A549 (cell line): ENCODE data around the gene OR6K6. TPM values are rescaled to one million over a fixed set of nuclear protein-coding genes. Genes with fewer than 3 reads are reported as not detected.

Experiments used
- ATAC-seq, 2 experiments: fragments of 200-7000 bp in 1 of 2; fragments of >200 bp in 1 of 2; cut with Nextera tagmentation in 1 of 2; cut with Tn5 transposase in 1 of 2; 3 replicates each; pipeline versions ENCODE4 v1.8.0 to v1.9.1; 2018 to 2020; ENCODE audit warnings: mild to moderate bottlenecking in 1 of 2, moderate library complexity in 1 of 2
- CTCF ChIA-PET: fragments of 300-600 bp; sonication (Branson Sonifier 250); formaldehyde crosslinking; extraction: SDS; loops from one replicate; lab custom pipeline; 2021; ENCODE audit warnings: antibody characterized with exemption, inconsistent platforms; lab: Yijun Ruan, JAX
- POLR2A ChIA-PET: fragments of 350-600 bp; formaldehyde crosslinking; extraction: SDS; loops from one replicate; lab custom pipeline; 2021; ENCODE audit warnings: antibody characterized with exemption, inconsistent platforms; lab: Yijun Ruan, JAX
- DNase-seq, 2 experiments: peaks; one replicate each; pipeline versions ENCODE4 v3.0.0 to v3.0.0-alpha.2; 2011 to 2016; ENCODE audit warnings: low read depth in 1 of 2, low spot score in 1 of 2
- FAIRE-seq: peaks from 2 replicates; lab custom pipeline; 2011; peaks lifted over from hg19 to GRCh38; lab: Jason Lieb, UNC
- H3K27ac ChIP-seq, 2 experiments: fragments of >200 bp; sonication (Bioruptor Twin); formaldehyde crosslinking; 3 replicates each; pipeline ENCODE4 v1.5.1; 2016 to 2017
- H3K4me1 ChIP-seq: fragments of >200 bp; sonication (Bioruptor Twin); formaldehyde crosslinking; 3 replicates; pipeline ENCODE4 v1.6.1; 2016
- H3K4me2 ChIP-seq: fragments of >200 bp; sonication (Bioruptor Twin); formaldehyde crosslinking; 3 replicates; pipeline ENCODE4 v1.6.1; 2016
- H3K4me3 ChIP-seq: fragments of >200 bp; sonication (Bioruptor Twin); formaldehyde crosslinking; 3 replicates; pipeline ENCODE4 v1.5.1; 2016
- H3K9me3 ChIP-seq: fragments of >200 bp; sonication (Bioruptor Twin); formaldehyde crosslinking; 3 replicates; pipeline ENCODE4 v1.6.1; 2016
- CBX2 ChIP-seq: fragments of 200-600 bp; sonication (generic); IDR thresholded peaks from 2 replicates; pipeline ENCODE4 v1.6.1; 2016; ENCODE audit warnings: low read depth, mild to moderate bottlenecking, borderline replicate concordance
- CBX8 ChIP-seq: fragments of 200-600 bp; sonication (generic); IDR thresholded peaks from 2 replicates; pipeline ENCODE4 v1.6.1; 2016
- CEBPB ChIP-seq, 2 experiments: fragments of >200 bp in 1 of 2; sonication (Bioruptor Twin) in 1 of 2; formaldehyde crosslinking in 1 of 2; IDR thresholded peaks; 2 replicates each; pipeline ENCODE4 v1.6.1; 2012 to 2016
- EHF ChIP-seq: fragments of 250-450 bp; sonication (Bioruptor Pico); IDR thresholded peaks from 2 replicates; pipeline ENCODE4 v1.5.0; 2020; ENCODE audit warnings: mild to moderate bottlenecking
- EP300 ChIP-seq, 2 experiments: fragments of >200 bp; sonication (Bioruptor Twin); formaldehyde crosslinking; IDR thresholded peaks; 2 replicates in 1 of 2; 3 replicates in 1 of 2; pipeline ENCODE4 v1.6.1; 2016 to 2017
- FOSL2 ChIP-seq, 2 experiments: fragments of 450-650 bp in 1 of 2; fragments of >200 bp in 1 of 2; sonication (Bioruptor Twin) in 1 of 2; formaldehyde crosslinking; IDR thresholded peaks; 2 replicates each; pipeline versions ENCODE4 v1.5.0 to v1.6.1; 2016 to 2020; ENCODE audit warnings: mild to moderate bottlenecking in 1 of 2, moderate library complexity in 1 of 2
- HDAC2 ChIP-seq: fragments of 200-600 bp; sonication (generic); IDR thresholded peaks from 2 replicates; pipeline ENCODE4 v1.6.1; 2016
- HMGXB4 ChIP-seq: fragments of 250-450 bp; sonication (Bioruptor Pico); IDR thresholded peaks from 2 replicates; pipeline ENCODE4 v1.5.0; 2021; ENCODE audit warnings: mild to moderate bottlenecking, moderate library complexity, borderline replicate concordance
- HOXA7 ChIP-seq: fragments of 250-450 bp; sonication (Bioruptor Pico); IDR thresholded peaks from 2 replicates; pipeline ENCODE4 v1.5.0; 2020; ENCODE audit warnings: mild to moderate bottlenecking, moderate library complexity
- JUN ChIP-seq, 2 experiments: fragments of >200 bp; sonication (Bioruptor Twin); formaldehyde crosslinking; IDR thresholded peaks; 2 replicates in 1 of 2; 3 replicates in 1 of 2; pipeline ENCODE4 v1.6.1; 2016 to 2017
- JUNB ChIP-seq: fragments of >200 bp; sonication (Bioruptor Twin); formaldehyde crosslinking; IDR thresholded peaks from 2 replicates; pipeline ENCODE4 v1.6.1; 2016
- NFE2L2 ChIP-seq: fragments of 150-350 bp; conservative IDR thresholded peaks from 2 replicates; pipeline ENCODE4 v1.6.1; 2014; ENCODE audit warnings: low read length
- NPAS2 ChIP-seq: fragments of 250-450 bp; sonication (Bioruptor Pico); IDR thresholded peaks from 2 replicates; pipeline ENCODE4 v1.8.0; 2022; ENCODE audit warnings: mild to moderate bottlenecking, moderate library complexity, borderline replicate concordance
- NR3C1 ChIP-seq: fragments of >200 bp; sonication (Bioruptor Twin); formaldehyde crosslinking; IDR thresholded peaks from 3 replicates; pipeline ENCODE4 v1.6.1; 2017
- POLR2A ChIP-seq: IDR thresholded peaks from 2 replicates; pipeline ENCODE4 v1.6.1; 2012; ENCODE audit warnings: mild to moderate bottlenecking, low read length
- RAD21 ChIP-seq, 2 experiments: fragments of >200 bp in 1 of 2; sonication (Bioruptor Twin) in 1 of 2; formaldehyde crosslinking in 1 of 2; IDR thresholded peaks in 1 of 2; conservative IDR thresholded peaks in 1 of 2; 2 replicates in 1 of 2; 3 replicates in 1 of 2; pipeline ENCODE4 v1.6.1; 2012 to 2018; ENCODE audit warnings: inconsistent platforms in 1 of 2
- RARB ChIP-seq: fragments of 250-450 bp; sonication (Bioruptor Pico); IDR thresholded peaks from 2 replicates; pipeline ENCODE4 v1.8.0; 2021; ENCODE audit warnings: mild to moderate bottlenecking, moderate library complexity
- RCOR1 ChIP-seq: fragments of 150-350 bp; IDR thresholded peaks from 2 replicates; pipeline ENCODE4 v1.6.1; 2014; ENCODE audit warnings: antibody characterized with exemption, low read length, low read depth
- RNF2 ChIP-seq: fragments of 200-600 bp; sonication (generic); IDR thresholded peaks from 2 replicates; pipeline ENCODE4 v1.6.1; 2016; ENCODE audit warnings: low read depth, mild to moderate bottlenecking, antibody characterized with exemption, moderate library complexity, borderline replicate concordance
- ZC3H11A ChIP-seq: fragments of 450-650 bp; IDR thresholded peaks from 2 replicates; pipeline ENCODE4 v1.6.1; 2014; ENCODE audit warnings: antibody characterized with exemption, mild to moderate bottlenecking
- WGBS: methylation state at CpG from one replicate; pipeline ENCODE4 v1.1.6; 2017; ENCODE audit errors: missing lambda C conversion rate; 5-methylcytosine and 5-hydroxymethylcytosine counted together
- polyA plus RNA-seq, 4 experiments: library from polyadenylated mRNA; depleted of rRNA in 3 of 4; stranded (reverse); fragments of >200 nt; fragmentation: RNase III in 1 of 4; extraction: RNeasy Plus Mini Kit Qiagen cat#74134 plus additional on column Dnase treatment in 1 of 4; gene quantifications; 2 replicates in 3 of 4; 3 replicates in 1 of 4; pipeline ENCODE4 v1.2.3, GENCODE V29; 2011 to 2017
- TF ChIP-seq, protein P1 (sequence below): fragments of 200-600 bp; sonication (generic); IDR thresholded peaks from 2 replicates; pipeline ENCODE4 v1.6.1; 2016; ENCODE audit warnings: antibody characterized with exemption, mild to moderate bottlenecking, moderate library complexity
- TF ChIP-seq, protein P2 (sequence below): fragments of >200 bp; sonication (Bioruptor Twin); formaldehyde crosslinking; IDR thresholded peaks from 3 replicates; pipeline ENCODE4 v1.6.1; 2016
- TF ChIP-seq, protein P3 (sequence below): fragments of 250-450 bp; sonication (Bioruptor Pico); IDR thresholded peaks from 2 replicates; pipeline ENCODE4 v1.5.0; 2020; ENCODE audit warnings: low read depth, mild to moderate bottlenecking, moderate library complexity
- TF ChIP-seq, protein P4 (sequence below): fragments of 150-350 bp; IDR thresholded peaks from 2 replicates; pipeline ENCODE4 v1.6.1; 2014; ENCODE audit warnings: low read depth, mild to moderate bottlenecking, low read length
- TF ChIP-seq, protein P5 (sequence below): IDR thresholded peaks from 2 replicates; pipeline ENCODE4 v1.6.1; 2012; ENCODE audit warnings: low read depth, borderline replicate concordance
- TF ChIP-seq, protein P6 (sequence below): IDR thresholded peaks from 2 replicates; pipeline ENCODE4 v1.6.1; 2012

OR6K6 gene
- polyA plus RNA-seq, 2 of the 4 experiments (the other 2 are of a cell fraction) = not detected

DNA sequence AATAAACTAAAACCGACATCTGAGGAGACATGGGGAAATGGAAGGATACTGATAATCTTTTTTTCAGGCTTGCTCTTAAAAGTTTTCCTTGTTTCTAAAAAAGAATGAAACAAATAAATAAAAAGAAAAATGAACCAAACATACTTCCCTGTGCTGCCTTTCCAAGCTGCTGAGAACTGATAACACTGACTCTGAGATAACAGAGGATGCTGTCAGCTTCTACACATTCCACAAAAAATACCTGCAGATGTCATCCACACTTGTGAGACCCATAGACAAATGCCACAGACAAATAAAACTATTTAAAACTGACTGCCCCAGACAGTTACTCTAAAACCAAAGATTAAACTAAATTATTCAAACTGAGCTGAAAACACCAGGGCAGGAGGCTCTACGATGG, 22.0 kb upstream of the OR6K6 start:
- POLR2A ChIA-PET = no interaction called here
- Histone ChIP-seq H3K4me2 (no peak overlapping the region), H3K4me3 (no peak overlapping the region), H3K27ac (no peak overlapping the region), H3K4me1 (no peaks in the 10 kb centered on the region), H3K9me3 (no peaks in the 10 kb centered on the region)
- ATAC-seq = no peak
- DNase-seq = no peak
- WGBS = 6% methylated on average over 2 of the region's 2 CpGs
- no peak for FAIRE-seq
- TF ChIP-seq, protein P1, sequence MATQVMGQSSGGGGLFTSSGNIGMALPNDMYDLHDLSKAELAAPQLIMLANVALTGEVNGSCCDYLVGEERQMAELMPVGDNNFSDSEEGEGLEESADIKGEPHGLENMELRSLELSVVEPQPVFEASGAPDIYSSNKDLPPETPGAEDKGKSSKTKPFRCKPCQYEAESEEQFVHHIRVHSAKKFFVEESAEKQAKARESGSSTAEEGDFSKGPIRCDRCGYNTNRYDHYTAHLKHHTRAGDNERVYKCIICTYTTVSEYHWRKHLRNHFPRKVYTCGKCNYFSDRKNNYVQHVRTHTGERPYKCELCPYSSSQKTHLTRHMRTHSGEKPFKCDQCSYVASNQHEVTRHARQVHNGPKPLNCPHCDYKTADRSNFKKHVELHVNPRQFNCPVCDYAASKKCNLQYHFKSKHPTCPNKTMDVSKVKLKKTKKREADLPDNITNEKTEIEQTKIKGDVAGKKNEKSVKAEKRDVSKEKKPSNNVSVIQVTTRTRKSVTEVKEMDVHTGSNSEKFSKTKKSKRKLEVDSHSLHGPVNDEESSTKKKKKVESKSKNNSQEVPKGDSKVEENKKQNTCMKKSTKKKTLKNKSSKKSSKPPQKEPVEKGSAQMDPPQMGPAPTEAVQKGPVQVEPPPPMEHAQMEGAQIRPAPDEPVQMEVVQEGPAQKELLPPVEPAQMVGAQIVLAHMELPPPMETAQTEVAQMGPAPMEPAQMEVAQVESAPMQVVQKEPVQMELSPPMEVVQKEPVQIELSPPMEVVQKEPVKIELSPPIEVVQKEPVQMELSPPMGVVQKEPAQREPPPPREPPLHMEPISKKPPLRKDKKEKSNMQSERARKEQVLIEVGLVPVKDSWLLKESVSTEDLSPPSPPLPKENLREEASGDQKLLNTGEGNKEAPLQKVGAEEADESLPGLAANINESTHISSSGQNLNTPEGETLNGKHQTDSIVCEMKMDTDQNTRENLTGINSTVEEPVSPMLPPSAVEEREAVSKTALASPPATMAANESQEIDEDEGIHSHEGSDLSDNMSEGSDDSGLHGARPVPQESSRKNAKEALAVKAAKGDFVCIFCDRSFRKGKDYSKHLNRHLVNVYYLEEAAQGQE = no peak
- TF ChIP-seq POLR2A (no peak), FOSL2 (IDR thresholded peaks at IDR 0.05) (no peak), FOSL2 (CRISPR knock-in tag; IDR thresholded peaks at IDR 0.05) (no peak), ZC3H11A (no peak), CBX8 (no peak), NFE2L2 (no peak), CEBPB (IDR thresholded peaks at IDR 0.05) (no peak), CBX2 (no peak), RARB (no peak), JUNB (no peak), RCOR1 (no peak), HDAC2 (no peak), JUN (IDR thresholded peaks at IDR 0.05) (no peak), RAD21 (conservative IDR thresholded peaks at IDR 0.05 in 1 of 2, IDR thresholded peaks at IDR 0.05 in 1 of 2) (no peak), NPAS2 (CRISPR knock-in tag) (no peak), EP300 (IDR thresholded peaks at IDR 0.05) (no peak)
- TF ChIP-seq, protein P2, sequence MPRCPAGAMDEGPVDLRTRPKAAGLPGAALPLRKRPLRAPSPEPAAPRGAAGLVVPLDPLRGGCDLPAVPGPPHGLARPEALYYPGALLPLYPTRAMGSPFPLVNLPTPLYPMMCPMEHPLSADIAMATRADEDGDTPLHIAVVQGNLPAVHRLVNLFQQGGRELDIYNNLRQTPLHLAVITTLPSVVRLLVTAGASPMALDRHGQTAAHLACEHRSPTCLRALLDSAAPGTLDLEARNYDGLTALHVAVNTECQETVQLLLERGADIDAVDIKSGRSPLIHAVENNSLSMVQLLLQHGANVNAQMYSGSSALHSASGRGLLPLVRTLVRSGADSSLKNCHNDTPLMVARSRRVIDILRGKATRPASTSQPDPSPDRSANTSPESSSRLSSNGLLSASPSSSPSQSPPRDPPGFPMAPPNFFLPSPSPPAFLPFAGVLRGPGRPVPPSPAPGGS = no peak
- TF ChIP-seq, protein P3, sequence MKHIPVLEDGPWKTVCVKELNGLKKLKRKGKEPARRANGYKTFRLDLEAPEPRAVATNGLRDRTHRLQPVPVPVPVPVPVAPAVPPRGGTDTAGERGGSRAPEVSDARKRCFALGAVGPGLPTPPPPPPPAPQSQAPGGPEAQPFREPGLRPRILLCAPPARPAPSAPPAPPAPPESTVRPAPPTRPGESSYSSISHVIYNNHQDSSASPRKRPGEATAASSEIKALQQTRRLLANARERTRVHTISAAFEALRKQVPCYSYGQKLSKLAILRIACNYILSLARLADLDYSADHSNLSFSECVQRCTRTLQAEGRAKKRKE (CRISPR knock-in tag) = no peak
- TF ChIP-seq, protein P4, sequence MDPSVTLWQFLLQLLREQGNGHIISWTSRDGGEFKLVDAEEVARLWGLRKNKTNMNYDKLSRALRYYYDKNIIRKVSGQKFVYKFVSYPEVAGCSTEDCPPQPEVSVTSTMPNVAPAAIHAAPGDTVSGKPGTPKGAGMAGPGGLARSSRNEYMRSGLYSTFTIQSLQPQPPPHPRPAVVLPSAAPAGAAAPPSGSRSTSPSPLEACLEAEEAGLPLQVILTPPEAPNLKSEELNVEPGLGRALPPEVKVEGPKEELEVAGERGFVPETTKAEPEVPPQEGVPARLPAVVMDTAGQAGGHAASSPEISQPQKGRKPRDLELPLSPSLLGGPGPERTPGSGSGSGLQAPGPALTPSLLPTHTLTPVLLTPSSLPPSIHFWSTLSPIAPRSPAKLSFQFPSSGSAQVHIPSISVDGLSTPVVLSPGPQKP = no peak
- CTCF ChIA-PET = no interaction called here

DNA sequence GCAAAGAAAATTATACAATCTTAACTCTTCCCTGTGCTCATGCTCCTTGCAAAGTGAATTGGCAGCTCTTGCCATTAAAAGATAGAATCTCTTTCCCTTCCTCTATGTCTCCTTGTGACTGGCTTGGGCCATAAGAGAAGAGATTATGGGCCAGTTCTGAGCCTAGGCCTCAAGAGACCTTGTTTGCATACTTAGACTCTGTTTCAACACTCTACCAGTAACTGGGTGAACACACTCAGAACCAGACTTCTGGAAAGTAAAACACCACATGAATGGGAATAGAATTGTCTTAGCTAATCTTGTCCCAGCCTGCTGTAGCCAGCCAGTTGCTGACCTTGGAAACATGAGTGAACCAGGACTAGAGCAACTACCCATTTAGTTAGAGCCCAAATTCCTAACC, 18.7 kb upstream of the OR6K6 start:
- TF ChIP-seq HOXA7 (no peak), RNF2 (no peak), EHF (CRISPR knock-in tag) (no peak), HMGXB4 (CRISPR knock-in tag) (no peak), JUNB (no peak), NR3C1 (no peak)
- TF ChIP-seq, protein P5, sequence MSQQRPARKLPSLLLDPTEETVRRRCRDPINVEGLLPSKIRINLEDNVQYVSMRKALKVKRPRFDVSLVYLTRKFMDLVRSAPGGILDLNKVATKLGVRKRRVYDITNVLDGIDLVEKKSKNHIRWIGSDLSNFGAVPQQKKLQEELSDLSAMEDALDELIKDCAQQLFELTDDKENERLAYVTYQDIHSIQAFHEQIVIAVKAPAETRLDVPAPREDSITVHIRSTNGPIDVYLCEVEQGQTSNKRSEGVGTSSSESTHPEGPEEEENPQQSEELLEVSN = no peak
- TF ChIP-seq, protein P6, sequence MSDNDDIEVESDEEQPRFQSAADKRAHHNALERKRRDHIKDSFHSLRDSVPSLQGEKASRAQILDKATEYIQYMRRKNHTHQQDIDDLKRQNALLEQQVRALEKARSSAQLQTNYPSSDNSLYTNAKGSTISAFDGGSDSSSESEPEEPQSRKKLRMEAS = no peak
- FAIRE-seq (no peak), ATAC-seq (no peak), DNase-seq (no peak)
- H3K27ac ChIP-seq = no peak overlapping the region
- H3K9me3 ChIP-seq = no peaks in the 10 kb centered on the region
- POLR2A ChIA-PET = no interaction called here
- H3K4me2 ChIP-seq = no peak overlapping the region
- CTCF ChIA-PET = no interaction called here
- no peaks in the 10 kb centered on the region for H3K4me1 ChIP-seq
- no peak overlapping the region for H3K4me3 ChIP-seq
